Astrocyte (in vitro differentiated cells and primary cell): Measurements from ENCODE around the gene GCNT3. TPM values are rescaled to one million over a fixed set of nuclear protein-coding genes. Genes with fewer than 3 reads are reported as not detected.

ENCODE experiments used
- DNase-seq: peaks from one replicate; pipeline ENCODE4 v3.0.0-alpha.2; 2010; ENCODE audit warnings: low read depth
- FAIRE-seq: peaks from 2 replicates; lab custom pipeline; 2011; peaks lifted over from hg19 to GRCh38; lab: Jason Lieb, UNC
- H2AFZ ChIP-seq: 2 replicates; pipeline ENCODE4 v1.6.0; 2012; ENCODE audit warnings: low read depth, low read length, inconsistent platforms
- H3K27ac ChIP-seq: 2 replicates; pipeline ENCODE4 v1.5.1; 2011; ENCODE audit warnings: low read depth, low read length, inconsistent platforms
- H3K27me3 ChIP-seq: 2 replicates; pipeline ENCODE4 v1.6.0; 2011; ENCODE audit warnings: low read length, inconsistent platforms; ENCODE audit not compliant: insufficient read depth
- H3K36me3 ChIP-seq: 2 replicates; pipeline ENCODE4 v1.5.1; 2011; ENCODE audit warnings: low read length, inconsistent platforms; ENCODE audit not compliant: insufficient read depth
- H3K4me1 ChIP-seq: 2 replicates; pipeline ENCODE4 v1.5.1; 2011; ENCODE audit warnings: low read length, inconsistent platforms; ENCODE audit not compliant: insufficient read depth
- H3K4me2 ChIP-seq: 2 replicates; pipeline ENCODE4 v1.6.0; 2012; ENCODE audit warnings: low read length, inconsistent platforms
- H3K4me3 ChIP-seq: 2 replicates; pipeline ENCODE4 v1.5.1; 2011; ENCODE audit warnings: low read depth, mild to moderate bottlenecking, low read length, inconsistent platforms; ENCODE audit not compliant: insufficient read depth
- H3K79me2 ChIP-seq: 2 replicates; pipeline ENCODE4 v1.6.0; 2012; ENCODE audit warnings: mild to moderate bottlenecking, low read length, inconsistent platforms; ENCODE audit not compliant: insufficient read depth
- H3K9ac ChIP-seq: 2 replicates; pipeline ENCODE4 v1.6.0; 2012; ENCODE audit warnings: mild to moderate bottlenecking, low read length, inconsistent platforms
- H3K9me3 ChIP-seq: 2 replicates; pipeline ENCODE4 v1.5.1; 2012; ENCODE audit warnings: low read depth, mild to moderate bottlenecking, low read length, inconsistent platforms; ENCODE audit not compliant: insufficient read depth
- H4K20me1 ChIP-seq: 2 replicates; pipeline ENCODE4 v1.6.0; 2012; ENCODE audit warnings: low read length, inconsistent platforms; ENCODE audit not compliant: insufficient read depth
- H3K27ac Mint-ChIP-seq: one replicate; pipeline ENCODE4 v1.8.0; 2021; ENCODE audit warnings: mild to moderate bottlenecking, mixed read lengths; ENCODE audit not compliant: unreplicated experiment
- H3K27me3 Mint-ChIP-seq: one replicate; pipeline ENCODE4 v1.8.0; 2021; ENCODE audit warnings: low read depth, mixed read lengths; ENCODE audit not compliant: unreplicated experiment
- H3K36me3 Mint-ChIP-seq: one replicate; pipeline ENCODE4 v1.8.0; 2021; ENCODE audit warnings: low read depth, mixed read lengths; ENCODE audit not compliant: unreplicated experiment
- H3K4me1 Mint-ChIP-seq: one replicate; pipeline ENCODE4 v1.8.0; 2021; ENCODE audit warnings: low read depth, mixed read lengths; ENCODE audit not compliant: unreplicated experiment
- H3K4me3 Mint-ChIP-seq: one replicate; pipeline ENCODE4 v1.8.0; 2021; ENCODE audit warnings: mild to moderate bottlenecking, moderate library complexity, mixed read lengths; ENCODE audit not compliant: unreplicated experiment
- H3K9me3 Mint-ChIP-seq: one replicate; pipeline ENCODE4 v1.8.0; 2021; ENCODE audit warnings: mild to moderate bottlenecking, mixed read lengths; ENCODE audit not compliant: unreplicated experiment
- EZH2 ChIP-seq: IDR thresholded peaks from 2 replicates; pipeline ENCODE4 v1.6.1; 2012; ENCODE audit warnings: mild to moderate bottlenecking, low read length, inconsistent platforms; ENCODE audit not compliant: insufficient read depth
- total RNA-seq: library from RNA; stranded (reverse); gene quantifications from 2 replicates; pipeline ENCODE4 v1.2.1, GENCODE V29; 2021
- TF ChIP-seq, protein P1 (sequence below): IDR thresholded peaks from 2 replicates; pipeline ENCODE4 v1.5.1; 2011; ENCODE audit warnings: low read depth, mild to moderate bottlenecking, inconsistent platforms, low read length, moderate library complexity; ENCODE audit not compliant: insufficient read depth

The GCNT3 gene
- total RNA-seq, 1 donor from 2014 or later, result 1.3 TPM

- H3K4me2 ChIP-seq, result no peak overlapping the region
- Mint-ChIP-seq H3K4me3 (no peak overlapping the region), H3K4me1 (peaks cover 1% of the 10 kb centered on the region), H3K36me3 (peaks cover 9% of the 10 kb centered on the region), H3K9me3 (peaks cover 2% of the 10 kb centered on the region), H3K27me3 (no peaks in the 10 kb centered on the region), H3K27ac (no peak overlapping the region)
- no peak for TF ChIP-seq EZH2
- TF ChIP-seq, protein P1, sequence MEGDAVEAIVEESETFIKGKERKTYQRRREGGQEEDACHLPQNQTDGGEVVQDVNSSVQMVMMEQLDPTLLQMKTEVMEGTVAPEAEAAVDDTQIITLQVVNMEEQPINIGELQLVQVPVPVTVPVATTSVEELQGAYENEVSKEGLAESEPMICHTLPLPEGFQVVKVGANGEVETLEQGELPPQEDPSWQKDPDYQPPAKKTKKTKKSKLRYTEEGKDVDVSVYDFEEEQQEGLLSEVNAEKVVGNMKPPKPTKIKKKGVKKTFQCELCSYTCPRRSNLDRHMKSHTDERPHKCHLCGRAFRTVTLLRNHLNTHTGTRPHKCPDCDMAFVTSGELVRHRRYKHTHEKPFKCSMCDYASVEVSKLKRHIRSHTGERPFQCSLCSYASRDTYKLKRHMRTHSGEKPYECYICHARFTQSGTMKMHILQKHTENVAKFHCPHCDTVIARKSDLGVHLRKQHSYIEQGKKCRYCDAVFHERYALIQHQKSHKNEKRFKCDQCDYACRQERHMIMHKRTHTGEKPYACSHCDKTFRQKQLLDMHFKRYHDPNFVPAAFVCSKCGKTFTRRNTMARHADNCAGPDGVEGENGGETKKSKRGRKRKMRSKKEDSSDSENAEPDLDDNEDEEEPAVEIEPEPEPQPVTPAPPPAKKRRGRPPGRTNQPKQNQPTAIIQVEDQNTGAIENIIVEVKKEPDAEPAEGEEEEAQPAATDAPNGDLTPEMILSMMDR, result no peak
- no peak overlapping the region for H3K9ac ChIP-seq
- FAIRE-seq (no peak), DNase-seq (no peak)
- no peak overlapping the region for H2AFZ ChIP-seq
- H3K27ac ChIP-seq, result no peak overlapping the region
- H3K27me3 ChIP-seq, result no peaks in the 10 kb centered on the region
- no peak overlapping the region for H3K4me3 ChIP-seq
- peaks cover 43% of the 10 kb centered on the region for H4K20me1 ChIP-seq
- H3K79me2 ChIP-seq, result peaks cover 57% of the 10 kb centered on the region
- no peaks in the 10 kb centered on the region for H3K9me3 ChIP-seq
- peaks cover 26% of the 10 kb centered on the region for H3K36me3 ChIP-seq
- peaks cover 9% of the 10 kb centered on the region for H3K4me1 ChIP-seq
Observed at GRCh38 chr15:59654046-59654445, 42.5 kb downstream of the GCNT3 start.

GRCh38 chr15:59656897-59657634 lies 45.5 kb downstream of the GCNT3 start, which contains the start of gene GTF2A2:
GTF2A2 (minus strand) TSS chr15:59657515; CDS start chr15:59652277, 5,238 bp downstream.
- peaks cover 2% of the 10 kb centered on the region for H3K9me3 Mint-ChIP-seq
- no peak within 1 kb of the TSS for H3K4me3 Mint-ChIP-seq
- peaks cover 9% of the 10 kb centered on the region for H3K4me1 ChIP-seq
- H3K4me3 ChIP-seq, result peak within 1 kb of the TSS; percentile 87
- peak within 1 kb of the TSS; percentile 84 for H3K4me2 ChIP-seq
- FAIRE-seq (no peak), DNase-seq (peak; percentile 86)
- peak within 1 kb of the TSS; percentile 91 for H3K9ac ChIP-seq
- peaks cover 7% of the 10 kb centered on the region for H3K36me3 Mint-ChIP-seq
- no peaks in the 10 kb centered on the region for H3K4me1 Mint-ChIP-seq
- H3K27me3 ChIP-seq, result no peaks in the 10 kb centered on the region
- H3K27ac Mint-ChIP-seq, result peak within 1 kb of the TSS; percentile 79
- TF ChIP-seq, protein P1, result no peak
- TF ChIP-seq EZH2, result no peak
- no peaks in the 10 kb centered on the region for H3K27me3 Mint-ChIP-seq
- peak within 1 kb of the TSS; percentile 59 for H3K27ac ChIP-seq
- H3K9me3 ChIP-seq, result no peaks in the 10 kb centered on the region
- peak within 1 kb of the TSS; percentile 76 for H2AFZ ChIP-seq
- H3K36me3 ChIP-seq, result peaks cover 16% of the 10 kb centered on the region
- H3K79me2 ChIP-seq, result peaks cover 53% of the 10 kb centered on the region
- peaks cover 43% of the 10 kb centered on the region for H4K20me1 ChIP-seq

GRCh38 chr15:59657635-59658125 lies 46.1 kb downstream of the GCNT3 start:
- no peak overlapping the region for H3K4me3 Mint-ChIP-seq
- peak; percentile 60 for FAIRE-seq

More at GRCh38 chr15:59657635-59658125, 46.1 kb downstream of the GCNT3 start:
- no peak overlapping the region for H2AFZ ChIP-seq
- H3K27ac ChIP-seq, result no peak overlapping the region
- no peaks in the 10 kb centered on the region for H3K4me1 Mint-ChIP-seq
- peaks cover 20% of the 10 kb centered on the region for H3K36me3 ChIP-seq
- peak overlapping the region; percentile 91 for H3K9ac ChIP-seq
- peaks cover 46% of the 10 kb centered on the region for H3K79me2 ChIP-seq
- peak overlapping the region; percentile 87 for H3K4me3 ChIP-seq
- H4K20me1 ChIP-seq, result peaks cover 40% of the 10 kb centered on the region
- no peak for DNase-seq
- no peak overlapping the region for H3K27ac Mint-ChIP-seq
- H3K4me2 ChIP-seq, result peak overlapping the region; percentile 84
- H3K9me3 Mint-ChIP-seq, result peaks cover 2% of the 10 kb centered on the region
- no peaks in the 10 kb centered on the region for H3K9me3 ChIP-seq
- peaks cover 9% of the 10 kb centered on the region for H3K4me1 ChIP-seq
- H3K36me3 Mint-ChIP-seq, result peaks cover 7% of the 10 kb centered on the region
- H3K27me3 ChIP-seq, result no peaks in the 10 kb centered on the region
- no peaks in the 10 kb centered on the region for H3K27me3 Mint-ChIP-seq
- TF ChIP-seq EZH2, result no peak
- TF ChIP-seq, protein P1, result no peak
